CD4-positive, alpha-beta T cell treated with Interleukin-6 at 100 ng/mL for 8 hours (primary cell): ENCODE data around the gene UNC5C.

Experiments
- DNase-seq: peaks from one replicate; pipeline ENCODE4 v3.0.0-alpha.2; 2020; ENCODE audit warnings: mixed read lengths, low spot score

The UNC5C gene

GRCh38 chr4:95265814-95266740 is 282.7 kb downstream of the UNC5C start:
- no peak for DNase-seq

- DNase-seq = no peak
Observed at GRCh38 chr4:95264843-95265242, 283.9 kb downstream of the UNC5C start.

- no peak for DNase-seq
Observed at GRCh38 chr4:95263960-95264359, 284.8 kb downstream of the UNC5C start.

- DNase-seq = no peak
Observed at GRCh38 chr4:95263391-95263790, 285.4 kb downstream of the UNC5C start.

GRCh38 chr4:95256108-95256835 is 292.5 kb downstream of the UNC5C start:
- DNase-seq = no peak

- DNase-seq = no peak
Observed at GRCh38 chr4:95255396-95256107, 293.2 kb downstream of the UNC5C start.

- no peak for DNase-seq
Observed at GRCh38 chr4:95251568-95251967, 297.2 kb downstream of the UNC5C start.

- DNase-seq = no peak
Observed at GRCh38 chr4:95250544-95251137, 298.1 kb downstream of the UNC5C start.

- DNase-seq = no peak
Observed at GRCh38 chr4:95249426-95250021, 299.2 kb downstream of the UNC5C start.

- DNase-seq = no peak
Observed at GRCh38 chr4:95248720-95249425, 299.9 kb downstream of the UNC5C start.

- no peak for DNase-seq
Observed at GRCh38 chr4:95243892-95244291, 304.9 kb downstream of the UNC5C start.

GRCh38 chr4:95238554-95238953 is 310.2 kb downstream of the UNC5C start:
- DNase-seq = no peak

- no peak for DNase-seq
Observed at GRCh38 chr4:95232358-95233156, 316.2 kb downstream of the UNC5C start.

- no peak for DNase-seq
Observed at GRCh38 chr4:95231681-95232080, 317.1 kb downstream of the UNC5C start.

- no peak for DNase-seq
Observed at GRCh38 chr4:95225849-95226248, 322.9 kb downstream of the UNC5C start.

- DNase-seq = no peak
Observed at GRCh38 chr4:95224402-95224801, 324.4 kb downstream of the UNC5C start.

- DNase-seq = no peak
Observed at GRCh38 chr4:95220205-95221175, 328.3 kb downstream of the UNC5C start.

- no peak for DNase-seq
Observed at GRCh38 chr4:95219109-95219508, 329.7 kb downstream of the UNC5C start.

- no peak for DNase-seq
Observed at GRCh38 chr4:95217197-95217596, 331.6 kb downstream of the UNC5C start.
